Breast epithelium (tissue), 3 donors: Measurements from ENCODE around the gene ADAM11.

Source experiments
- CTCF ChIP-seq, 3 donors: fragments of 450-650 bp; IDR thresholded peaks; one replicate each; pipeline ENCODE4 v1.5.1; 2016 to 2017; ENCODE audit warnings: antibody characterized with exemption in 3 of 3, mild to moderate bottlenecking in 3 of 3, moderate library complexity in 3 of 3
- POLR2A ChIP-seq: fragments of 450-650 bp; IDR thresholded peaks from one replicate; pipeline ENCODE4 v1.6.1; 2016; ENCODE audit warnings: antibody characterized with exemption, mild to moderate bottlenecking, moderate library complexity
- POLR2AphosphoS5 ChIP-seq, 3 donors: sonication (generic); formaldehyde crosslinking; IDR thresholded peaks; one replicate each; pipeline ENCODE4 v1.6.1; 2017; ENCODE audit warnings: antibody characterized with exemption in 3 of 3

GRCh38 chr17:44778656-44779210, 19.9 kb downstream of the ADAM11 start:
- TF ChIP-seq CTCF (IDR thresholded peaks at IDR 0.05): no peak
- TF ChIP-seq POLR2A: no peak
- no peak for TF ChIP-seq POLR2AphosphoS5 (IDR thresholded peaks at IDR 0.05)
